GM18858 (cell line): ENCODE measurements around the gene C16orf92.
"Not testable (repeated sequence)": the region's sequence is repeated elsewhere in the genome, so short reads cannot be mapped to it uniquely, and the experiment has no call there.

Source experiments
- ATAC-seq: cut with Tn5 transposase; IDR thresholded peaks from one replicate; pipeline ENCODE4 v1.9.1; 2021; ENCODE audit not compliant: unreplicated experiment

The C16orf92 gene

GRCh38 chr16:30025156-30025555, 2.2 kb downstream of the C16orf92 start:
- ATAC-seq: no peak

- no peak for ATAC-seq
Observed at GRCh38 chr16:30025574-30025973, 2.6 kb downstream of the C16orf92 start.

- ATAC-seq: no peak
Observed at GRCh38 chr16:30026449-30026848, 3.5 kb downstream of the C16orf92 start.

- ATAC-seq: no peak
Observed at GRCh38 chr16:30027588-30028437, 4.8 kb downstream of the C16orf92 start.

- no peak for ATAC-seq
Observed at GRCh38 chr16:30028438-30029076, 5.6 kb downstream of the C16orf92 start.

- ATAC-seq: no peak
Observed at GRCh38 chr16:30030011-30030685, 7.2 kb downstream of the C16orf92 start.

GRCh38 chr16:30030841-30031413, 7.9 kb downstream of the C16orf92 start, which contains the start of gene TLCD3B:
TLCD3B (minus strand) TSS chr16:30031271; CDS start chr16:30030527, 744 bp downstream.
- no peak for ATAC-seq

GRCh38 chr16:30031477-30031918, 8.5 kb downstream of the C16orf92 start:
- ATAC-seq: no peak

GRCh38 chr16:30032083-30032819, 9.3 kb downstream of the C16orf92 start:
- ATAC-seq: no peak

GRCh38 chr16:30033270-30033669, 10.3 kb downstream of the C16orf92 start:
- no peak for ATAC-seq

- ATAC-seq: no peak
Observed at GRCh38 chr16:30040221-30040620, 17.2 kb downstream of the C16orf92 start.

GRCh38 chr16:30040690-30041089, 17.7 kb downstream of the C16orf92 start:
- not testable (repeated sequence) for ATAC-seq

GRCh38 chr16:30041841-30042240, 18.8 kb downstream of the C16orf92 start:
- ATAC-seq: no peak

- ATAC-seq: no peak
Observed at GRCh38 chr16:30046178-30046577, 23.2 kb downstream of the C16orf92 start.

GRCh38 chr16:30046588-30046987, 23.6 kb downstream of the C16orf92 start:
- no peak for ATAC-seq

- ATAC-seq: no peak
Observed at GRCh38 chr16:30049871-30050270, 26.9 kb downstream of the C16orf92 start.

GRCh38 chr16:30051518-30051917, 28.5 kb downstream of the C16orf92 start:
- ATAC-seq: no peak

GRCh38 chr16:30052671-30053372, 29.8 kb downstream of the C16orf92 start:
- ATAC-seq: no peak

GRCh38 chr16:30053376-30054015, 30.5 kb downstream of the C16orf92 start:
- no peak for ATAC-seq
